Endothelial cell of umbilical vein (primary cell): ENCODE measurements around the gene SHISA7. TPM values are rescaled to one million over a fixed set of nuclear protein-coding genes. Genes with fewer than 3 reads are reported as not detected.

Experiments
- BruUV-seq: library from RNA; stranded (reverse); fragments of 400-500 nt; replicated peaks from 2 replicates; lab custom pipeline; 2021; lab: Mats Ljungman, UMichigan
- CTCF ChIA-PET: fragments of 300-600, 350-600 bp; sonication (Branson Sonifier 250); formaldehyde crosslinking; loops from one replicate; lab custom pipeline; 2021; ENCODE audit warnings: antibody characterized with exemption, inconsistent platforms; lab: Charles Lee
- POLR2A ChIA-PET: fragments of 300-600, 350-600 bp; sonication (Branson Sonifier 250); formaldehyde crosslinking; loops from one replicate; lab custom pipeline; 2021; ENCODE audit warnings: antibody characterized with exemption, inconsistent platforms; lab: Charles Lee
- DNase-seq: peaks from one replicate; pipeline ENCODE4 v3.0.0-alpha.2; 2011; ENCODE audit warnings: low read depth, low spot score
- FAIRE-seq: peaks from 2 replicates; lab custom pipeline; 2011; peaks lifted over from hg19 to GRCh38; lab: Jason Lieb, UNC
- H2AFZ ChIP-seq: 2 replicates; pipeline ENCODE4 v1.6.0; 2012; ENCODE audit warnings: low read depth, low read length, control low read depth, inconsistent platforms
- H3K27ac ChIP-seq: 2 replicates; pipeline ENCODE4 v1.5.1; 2011; ENCODE audit warnings: low read depth, mild to moderate bottlenecking, control low read depth, low read length, moderate library complexity; ENCODE audit not compliant: insufficient read depth
- H3K27me3 ChIP-seq, 2 experiments: 2 replicates each; pipeline versions ENCODE4 v1.6.0 to v1.6.1; 2011; ENCODE audit warnings: low read length in 2 of 2, mixed read lengths in 1 of 2; ENCODE audit not compliant: control insufficient read depth in 2 of 2, insufficient read depth in 2 of 2
- H3K36me3 ChIP-seq, 2 experiments: 2 replicates in 1 of 2; 3 replicates in 1 of 2; pipeline ENCODE4 v1.5.1; 2011; ENCODE audit warnings: low read length in 2 of 2, mild to moderate bottlenecking in 1 of 2, moderate library complexity in 1 of 2; ENCODE audit not compliant: control insufficient read depth in 2 of 2, insufficient read depth in 2 of 2; ENCODE audit errors: extremely low read depth in 1 of 2
- H3K4me1 ChIP-seq: 3 replicates; pipeline ENCODE4 v1.5.1; 2011; ENCODE audit warnings: mild to moderate bottlenecking, low read length; ENCODE audit not compliant: control insufficient read depth, insufficient read depth; ENCODE audit errors: extremely low read depth
- H3K4me2 ChIP-seq: 2 replicates; pipeline ENCODE4 v1.6.1; 2011; ENCODE audit warnings: low read length, control low read depth, mixed read lengths; ENCODE audit not compliant: insufficient read depth
- H3K4me3 ChIP-seq, 3 experiments: fragments of 200-600 bp in 1 of 3; sonication (generic), shearing (Covaris generic) in 1 of 3; replicated peaks in 1 of 3; 2 replicates each; pipeline ENCODE4 v1.5.1; 2011 to 2016; ENCODE audit warnings: control low read depth in 3 of 3, low read length in 3 of 3, mild to moderate bottlenecking in 2 of 3, inconsistent platforms in 1 of 3, low read depth in 1 of 3, moderate library complexity in 1 of 3; ENCODE audit not compliant: insufficient read depth in 1 of 3
- H3K79me2 ChIP-seq: 2 replicates; pipeline ENCODE4 v1.6.0; 2012; ENCODE audit warnings: low read length, inconsistent platforms; ENCODE audit not compliant: control insufficient read depth, insufficient read depth
- H3K9ac ChIP-seq: replicated peaks from 2 replicates; pipeline ENCODE3; 2011; ENCODE audit warnings: low read length, control low read depth; ENCODE audit not compliant: insufficient read depth; ENCODE audit errors: extremely low read depth
- H3K9me1 ChIP-seq: replicated peaks from 3 replicates; pipeline ENCODE4 v1.6.0; 2011; ENCODE audit warnings: mild to moderate bottlenecking, low read length; ENCODE audit not compliant: control insufficient read depth, insufficient read depth; ENCODE audit errors: extremely low read depth
- H3K9me3 ChIP-seq: replicated peaks from 2 replicates; pipeline ENCODE4 v1.5.1; 2012; ENCODE audit warnings: low read length, inconsistent platforms; ENCODE audit not compliant: control insufficient read depth, insufficient read depth
- H4K20me1 ChIP-seq: replicated peaks from 2 replicates; pipeline ENCODE3; 2011; ENCODE audit warnings: mild to moderate bottlenecking, low read length; ENCODE audit not compliant: control insufficient read depth, insufficient read depth; ENCODE audit errors: extremely low read depth
- EZH2 ChIP-seq: IDR thresholded peaks from 2 replicates; pipeline ENCODE4 v1.6.1; 2012; ENCODE audit warnings: borderline replicate concordance, low read depth, mild to moderate bottlenecking, moderate library complexity, low read length, inconsistent platforms; ENCODE audit not compliant: severe bottlenecking
- GATA2 ChIP-seq: IDR thresholded peaks from 2 replicates; pipeline ENCODE4 v1.7.0; 2011; ENCODE audit warnings: low read depth, mild to moderate bottlenecking, moderate library complexity, mixed read lengths, low read length; ENCODE audit not compliant: insufficient read length, insufficient read depth
- JUN ChIP-seq: IDR thresholded peaks from 2 replicates; pipeline ENCODE4 v1.6.1; 2011; ENCODE audit warnings: borderline replicate concordance, low read depth; ENCODE audit not compliant: insufficient read length, insufficient read depth
- POLR2A ChIP-seq: IDR thresholded peaks from 2 replicates; pipeline ENCODE4 v1.6.1; 2012; ENCODE audit warnings: low read depth, mild to moderate bottlenecking, control low read depth, low read length
- POLR2AphosphoS5 ChIP-seq: IDR thresholded peaks from 2 replicates; pipeline ENCODE4 v1.6.1; 2012; ENCODE audit warnings: low read depth, mild to moderate bottlenecking, control low read depth, low read length, moderate library complexity; ENCODE audit not compliant: insufficient read depth
- dilution Hi-C: fragments of 300-500 bp; cut with MboI; formaldehyde crosslinking; loops from one replicate; pipeline ENCODE4 v1.15.0; 2019; ENCODE audit warnings: low sequenced_read_pairs; ENCODE audit not compliant: extremely low pct_ligation_motif_present
- intact Hi-C: fragments of 100-400 bp; cut with micrococcal nuclease; formaldehyde crosslinking; loops from one replicate; pipeline ENCODE4 v1.10.0; 2022
- polyA plus RNA-seq, 4 experiments: library from polyadenylated mRNA; depleted of rRNA in 3 of 4; stranded (reverse) in 3 of 4; unstranded in 1 of 4; fragments of >200 nt; gene quantifications; 2 replicates each; pipeline versions ENCODE4 v1.2.1 to v1.2.3, GENCODE V29; 2011 to 2012; ENCODE audit warnings: missing spikeins in 1 of 4
- total RNA-seq: library from RNA; stranded (reverse); gene quantifications from 2 replicates; pipeline ENCODE4 v1.2.3, GENCODE V29; 2021
- TF ChIP-seq, protein P1 (sequence below), 2 donors: IDR thresholded peaks; 1 replicate in 1 of 2; 2 replicates in 1 of 2; pipeline ENCODE4 v1.5.1; 2011; ENCODE audit warnings: low read length in 2 of 2, mild to moderate bottlenecking in 2 of 2, moderate library complexity in 2 of 2, control low read depth in 1 of 2, inconsistent platforms in 1 of 2, low read depth in 1 of 2; ENCODE audit not compliant: insufficient read depth in 1 of 2; ENCODE audit errors: extremely low read depth in 1 of 2

The SHISA7 gene
- total and polyA plus RNA-seq, 2 donors (not counting 3 experiments of a cell fraction or from before 2014, with no cell fraction given), result not detected

DNA sequence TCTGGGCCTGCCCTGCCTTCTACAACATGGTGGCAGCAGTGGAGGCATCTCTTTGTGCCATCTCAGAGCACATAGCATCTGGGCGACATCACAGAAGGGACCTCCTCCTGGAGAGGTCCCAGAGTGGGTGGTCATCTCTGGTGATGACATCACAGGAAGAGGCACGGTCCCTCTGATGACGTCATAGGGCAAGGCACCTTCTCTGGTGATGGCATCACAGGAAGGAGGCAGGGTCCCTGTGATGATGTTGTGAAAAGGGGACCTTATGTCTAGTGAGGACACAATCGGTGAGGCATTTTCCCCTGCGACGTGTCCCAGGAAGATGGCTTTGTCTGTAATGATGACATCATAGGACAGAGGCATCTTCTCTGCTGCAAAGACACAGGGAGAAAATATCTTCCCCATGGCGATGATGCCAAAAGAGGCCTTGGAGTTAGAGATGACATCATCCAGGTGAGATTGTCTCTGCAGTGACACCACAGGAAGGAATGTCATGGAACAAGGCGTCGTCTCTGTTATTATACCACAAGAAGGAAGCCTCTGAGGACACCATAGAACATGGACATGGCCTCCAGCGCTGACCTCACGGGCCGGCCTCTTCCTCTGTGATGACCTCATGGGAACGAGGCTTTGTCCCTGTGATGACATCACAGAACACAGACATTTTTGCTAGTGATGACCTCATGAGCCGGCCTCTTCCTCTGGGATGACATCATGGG lies 10.7 kb downstream of the SHISA7 start:
- no peak overlapping the region for H3K4me2 ChIP-seq
- H3K4me3 ChIP-seq, result no peak overlapping the region
- no peak overlapping the region for H3K9ac ChIP-seq
- intact Hi-C loops (no loop called here), dilution Hi-C loops (no loop called here)
- H4K20me1 ChIP-seq, result no peaks in the 10 kb centered on the region
- no TSS peak for BruUV-seq
- POLR2A ChIA-PET, result no interaction called here
- no peaks in the 10 kb centered on the region for H3K9me1 ChIP-seq
- no peaks in the 10 kb centered on the region for H3K36me3 ChIP-seq
- DNase-seq (no peak), FAIRE-seq (no peak)
- H3K27ac ChIP-seq, result no peak overlapping the region
- H3K9me3 ChIP-seq, result no peaks in the 10 kb centered on the region
- H3K4me1 ChIP-seq, result no peaks in the 10 kb centered on the region
- TF ChIP-seq JUN, result peak; percentile 6
- TF ChIP-seq GATA2, result no peak
- no peak overlapping the region for H2AFZ ChIP-seq
- no peaks in the 10 kb centered on the region for H3K79me2 ChIP-seq
- peaks cover 3% of the 10 kb centered on the region in 2 experiments for H3K27me3 ChIP-seq
- CTCF ChIA-PET, result no interaction called here

DNA sequence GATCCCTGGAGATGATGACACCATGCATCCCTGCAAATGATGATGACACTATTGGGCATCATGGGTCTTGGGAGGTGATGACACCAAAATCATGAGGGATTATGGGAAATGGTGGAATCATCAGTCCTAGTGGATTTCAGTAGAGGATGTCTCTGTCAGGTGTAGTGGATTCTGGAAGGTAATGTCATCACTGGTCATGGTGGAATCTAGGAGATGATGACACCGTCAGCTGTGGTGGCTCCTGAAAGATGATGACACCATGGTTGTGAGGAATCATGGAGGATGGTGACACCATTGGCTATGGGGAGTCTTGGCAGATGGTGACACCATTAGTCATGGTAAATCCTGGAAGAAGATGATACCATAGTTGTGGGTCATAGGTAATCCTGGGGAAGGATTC lies 11.9 kb downstream of the SHISA7 start:
- POLR2A ChIA-PET, result no interaction called here
- H3K27me3 ChIP-seq, result peaks cover 3% of the 10 kb centered on the region in 2 experiments
- no peak overlapping the region for H3K4me3 ChIP-seq
- no peaks in the 10 kb centered on the region for H3K79me2 ChIP-seq
- intact Hi-C loops (no loop called here), dilution Hi-C loops (no loop called here)
- H4K20me1 ChIP-seq, result no peaks in the 10 kb centered on the region
- no peaks in the 10 kb centered on the region for H3K9me1 ChIP-seq
- H2AFZ ChIP-seq, result no peak overlapping the region
- H3K4me2 ChIP-seq, result no peak overlapping the region
- DNase-seq (no peak), FAIRE-seq (no peak)
- no peak for TF ChIP-seq POLR2A
- no peak for TF ChIP-seq GATA2
- TF ChIP-seq, protein P1, sequence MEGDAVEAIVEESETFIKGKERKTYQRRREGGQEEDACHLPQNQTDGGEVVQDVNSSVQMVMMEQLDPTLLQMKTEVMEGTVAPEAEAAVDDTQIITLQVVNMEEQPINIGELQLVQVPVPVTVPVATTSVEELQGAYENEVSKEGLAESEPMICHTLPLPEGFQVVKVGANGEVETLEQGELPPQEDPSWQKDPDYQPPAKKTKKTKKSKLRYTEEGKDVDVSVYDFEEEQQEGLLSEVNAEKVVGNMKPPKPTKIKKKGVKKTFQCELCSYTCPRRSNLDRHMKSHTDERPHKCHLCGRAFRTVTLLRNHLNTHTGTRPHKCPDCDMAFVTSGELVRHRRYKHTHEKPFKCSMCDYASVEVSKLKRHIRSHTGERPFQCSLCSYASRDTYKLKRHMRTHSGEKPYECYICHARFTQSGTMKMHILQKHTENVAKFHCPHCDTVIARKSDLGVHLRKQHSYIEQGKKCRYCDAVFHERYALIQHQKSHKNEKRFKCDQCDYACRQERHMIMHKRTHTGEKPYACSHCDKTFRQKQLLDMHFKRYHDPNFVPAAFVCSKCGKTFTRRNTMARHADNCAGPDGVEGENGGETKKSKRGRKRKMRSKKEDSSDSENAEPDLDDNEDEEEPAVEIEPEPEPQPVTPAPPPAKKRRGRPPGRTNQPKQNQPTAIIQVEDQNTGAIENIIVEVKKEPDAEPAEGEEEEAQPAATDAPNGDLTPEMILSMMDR (IDR thresholded peaks at IDR 0.05; ENCODE audit: extremely low read depth in 1 of 2, insufficient read depth in 1 of 2, low read depth in 1 of 2, low read length in 2 of 2), result no peak
- no peak for TF ChIP-seq JUN
- no peak for TF ChIP-seq POLR2AphosphoS5
- TF ChIP-seq EZH2, result no peak
- no peaks in the 10 kb centered on the region for H3K36me3 ChIP-seq
- H3K9me3 ChIP-seq, result no peaks in the 10 kb centered on the region
- H3K27ac ChIP-seq, result no peak overlapping the region
- no peak overlapping the region for H3K9ac ChIP-seq
- BruUV-seq, result no TSS peak
- CTCF ChIA-PET, result no interaction called here
- no peaks in the 10 kb centered on the region for H3K4me1 ChIP-seq
